Adrenal gland (tissue), 5 donors: ENCODE measurements around the gene TFDP2.

ENCODE experiments used
- CTCF ChIP-seq, 6 experiments: fragments of 450-650 bp in 4 of 6; fragments of 200-600 bp in 2 of 6; sonication (generic) in 1 of 6; IDR thresholded peaks; 1 replicate in 5 of 6; 2 replicates in 1 of 6; pipeline versions ENCODE4 v1.5.1 to v1.8.0; 2016 to 2021; ENCODE audit warnings: antibody characterized with exemption in 6 of 6, mild to moderate bottlenecking in 2 of 6, moderate library complexity in 1 of 6
- POLR2A ChIP-seq, 2 donors: fragments of 450-650 bp; IDR thresholded peaks; one replicate each; pipeline ENCODE4 v1.6.1; 2017; ENCODE audit warnings: antibody characterized with exemption in 2 of 2, mild to moderate bottlenecking in 2 of 2, moderate library complexity in 1 of 2
- donor health status: DM: no; HTN: no; CAD: no.

- TF ChIP-seq CTCF (IDR thresholded peaks at IDR 0.05) (no peak), POLR2A (IDR thresholded peaks at IDR 0.05) (no peak)
Observed at GRCh38 chr3:142047021-142047369, 102.3 kb downstream of the TFDP2 start.
